Measurements from ENCODE around the gene ARHGAP26.

Gene ARHGAP26

DNA sequence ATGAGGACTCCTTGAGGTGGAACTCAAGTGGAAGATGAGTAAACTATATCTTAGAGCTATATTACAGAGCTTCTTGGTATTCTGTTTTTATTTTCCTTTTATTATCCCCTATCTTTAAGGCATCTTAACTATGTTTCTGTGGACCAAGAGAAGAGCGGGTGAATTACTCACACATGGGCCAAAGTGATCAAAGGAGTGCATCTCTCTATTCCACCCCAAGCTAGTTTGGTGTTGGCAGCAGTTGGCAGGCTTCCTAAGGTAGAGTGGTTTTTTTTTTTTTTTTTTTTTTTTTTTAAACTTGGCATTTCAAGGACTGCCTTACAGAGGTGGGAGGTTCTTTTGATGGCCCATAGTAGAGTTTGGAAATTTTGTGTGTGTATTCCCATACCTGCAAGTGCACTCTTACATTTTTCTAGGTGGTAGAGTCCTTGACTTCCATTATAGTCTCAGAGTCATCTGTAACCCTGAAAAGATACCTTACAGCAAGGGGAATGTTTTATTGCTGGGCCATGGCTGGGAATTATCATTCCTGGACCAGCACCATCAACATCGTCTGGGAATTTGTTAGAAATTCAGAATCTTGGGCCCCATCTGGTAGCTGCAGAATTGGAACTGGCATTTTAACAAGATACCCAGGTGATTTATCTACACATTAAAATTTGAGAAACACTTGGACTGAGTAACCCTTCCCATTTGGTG, 51.0 kb downstream of the ARHGAP26 start:
- TF ChIP-seq, protein P1, sequence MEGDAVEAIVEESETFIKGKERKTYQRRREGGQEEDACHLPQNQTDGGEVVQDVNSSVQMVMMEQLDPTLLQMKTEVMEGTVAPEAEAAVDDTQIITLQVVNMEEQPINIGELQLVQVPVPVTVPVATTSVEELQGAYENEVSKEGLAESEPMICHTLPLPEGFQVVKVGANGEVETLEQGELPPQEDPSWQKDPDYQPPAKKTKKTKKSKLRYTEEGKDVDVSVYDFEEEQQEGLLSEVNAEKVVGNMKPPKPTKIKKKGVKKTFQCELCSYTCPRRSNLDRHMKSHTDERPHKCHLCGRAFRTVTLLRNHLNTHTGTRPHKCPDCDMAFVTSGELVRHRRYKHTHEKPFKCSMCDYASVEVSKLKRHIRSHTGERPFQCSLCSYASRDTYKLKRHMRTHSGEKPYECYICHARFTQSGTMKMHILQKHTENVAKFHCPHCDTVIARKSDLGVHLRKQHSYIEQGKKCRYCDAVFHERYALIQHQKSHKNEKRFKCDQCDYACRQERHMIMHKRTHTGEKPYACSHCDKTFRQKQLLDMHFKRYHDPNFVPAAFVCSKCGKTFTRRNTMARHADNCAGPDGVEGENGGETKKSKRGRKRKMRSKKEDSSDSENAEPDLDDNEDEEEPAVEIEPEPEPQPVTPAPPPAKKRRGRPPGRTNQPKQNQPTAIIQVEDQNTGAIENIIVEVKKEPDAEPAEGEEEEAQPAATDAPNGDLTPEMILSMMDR (IDR thresholded peaks at IDR 0.05; ENCODE audit: low read depth, low read length, missing control alignments): no peak
- no peak for DNase-seq (ENCODE audit: extremely low read depth, low read depth)
- no peak overlapping the region for H3K4me3 ChIP-seq (replicated peaks; ENCODE audit: low read depth, low read length)

DNA sequence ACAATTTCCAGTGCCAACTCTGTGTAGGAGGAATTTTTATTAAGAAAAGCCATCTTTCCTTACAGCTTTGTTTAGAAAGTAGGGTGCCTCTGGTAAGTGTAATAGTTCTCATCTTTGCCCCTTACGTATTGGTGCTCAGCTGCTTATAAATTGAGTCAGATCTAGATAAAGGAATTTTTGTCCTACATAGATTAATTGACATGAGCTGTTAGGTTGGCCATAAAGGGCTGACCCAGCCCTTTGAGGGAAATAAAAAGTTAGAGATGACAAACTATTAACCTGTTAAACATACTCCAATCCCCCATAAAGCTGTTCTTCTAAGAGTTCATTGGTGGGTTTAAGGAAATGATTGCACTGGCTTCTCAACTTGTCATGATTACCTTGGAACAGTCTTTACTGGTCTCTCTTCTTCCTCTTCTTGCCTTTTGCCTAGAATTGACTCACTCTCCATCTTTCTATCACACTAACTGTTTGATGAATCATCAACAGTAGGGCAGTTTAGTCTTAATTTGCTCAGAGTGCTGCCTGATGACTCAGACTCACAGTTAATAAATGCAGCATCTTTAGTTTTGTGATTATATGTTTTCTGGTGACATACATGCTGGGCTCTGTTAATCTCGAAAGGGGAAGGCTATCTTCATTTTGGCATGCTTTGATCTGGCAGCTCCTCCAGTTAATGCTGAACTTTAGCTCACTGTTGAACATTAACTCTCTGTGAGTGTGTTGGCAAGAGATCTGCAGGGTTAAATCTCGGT, 51.7 kb downstream of the ARHGAP26 start:
- DNase-seq (ENCODE audit: extremely low read depth, low read depth): peak; percentile 40
- TF ChIP-seq, protein P1 (IDR thresholded peaks at IDR 0.05; ENCODE audit: low read depth, low read length, missing control alignments): no peak

DNA sequence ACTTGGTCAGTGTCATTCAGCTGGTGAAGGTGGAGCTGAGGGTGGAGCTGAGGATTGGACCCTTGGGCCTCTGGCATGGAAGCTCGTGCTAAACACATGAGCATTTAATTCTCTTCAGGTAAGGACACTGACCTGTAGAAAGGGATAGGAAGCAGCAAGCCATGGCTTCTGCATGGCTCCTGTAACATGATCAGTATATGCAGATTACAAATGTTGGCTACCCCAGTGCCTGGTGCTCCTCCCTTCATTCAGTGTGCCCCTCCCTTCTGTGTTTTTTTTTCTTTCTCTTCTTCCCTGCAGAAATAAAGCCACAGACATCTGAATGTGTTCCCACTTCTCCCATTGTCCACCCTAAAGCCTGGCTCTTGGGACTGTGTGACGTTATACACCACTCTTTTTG, 52.9 kb downstream of the ARHGAP26 start:
- H3K4me3 ChIP-seq (replicated peaks; ENCODE audit: low read depth, low read length): no peak overlapping the region
- no peak for DNase-seq (ENCODE audit: extremely low read depth, low read depth)
- TF ChIP-seq, protein P1 (IDR thresholded peaks at IDR 0.05; ENCODE audit: low read depth, low read length, missing control alignments): no peak

More for the DNA sequence above, 51.7 kb downstream of the ARHGAP26 start:
- H3K4me3 ChIP-seq (replicated peaks; ENCODE audit: low read depth, low read length): no peak overlapping the region

DNA sequence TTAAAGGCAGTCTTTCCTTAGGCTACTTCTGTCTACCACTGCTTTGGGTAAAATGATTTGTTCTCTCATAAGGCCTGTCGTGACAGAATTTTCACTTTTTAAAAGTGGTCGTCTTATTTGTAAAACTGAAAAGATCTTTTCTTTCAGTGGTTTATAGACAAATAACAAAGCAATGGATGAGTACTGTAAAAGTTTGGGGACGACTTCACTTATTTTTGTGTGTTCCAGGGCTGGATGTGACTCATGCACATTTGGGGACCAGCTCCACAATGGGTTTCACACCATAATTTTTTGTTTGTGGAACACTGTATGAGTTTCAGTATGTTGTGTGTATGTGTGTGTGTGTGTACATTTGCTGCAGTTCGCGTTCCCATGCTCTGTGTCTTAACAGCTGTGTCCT, 53.6 kb downstream of the ARHGAP26 start:
- no peak overlapping the region for H3K4me3 ChIP-seq (replicated peaks; ENCODE audit: low read depth, low read length)
- DNase-seq (ENCODE audit: extremely low read depth, low read depth): no peak
- TF ChIP-seq, protein P1 (IDR thresholded peaks at IDR 0.05; ENCODE audit: low read depth, low read length, missing control alignments): no peak

DNA sequence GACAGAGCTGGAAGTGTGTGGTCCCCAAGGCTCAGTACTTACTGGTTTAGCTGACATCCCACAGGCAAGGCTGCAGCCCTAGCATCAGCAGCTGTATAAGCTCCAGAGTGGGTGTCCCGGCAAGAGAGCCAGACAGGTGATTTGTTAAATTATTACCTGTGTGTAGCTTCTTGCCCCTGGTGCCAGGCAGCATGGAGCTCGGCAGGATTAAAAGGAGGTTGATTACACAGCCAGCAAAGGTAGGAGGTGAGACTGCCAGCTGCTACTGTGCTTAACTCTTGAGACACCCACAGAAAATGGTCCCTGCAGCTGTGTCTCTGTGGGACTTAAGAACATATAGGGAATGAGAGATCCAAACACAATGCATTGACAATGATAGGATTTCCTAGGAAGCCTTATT, 54.2 kb downstream of the ARHGAP26 start:
- TF ChIP-seq, protein P1 (IDR thresholded peaks at IDR 0.05; ENCODE audit: low read depth, low read length, missing control alignments): no peak
- no peak for DNase-seq (ENCODE audit: extremely low read depth, low read depth)
- no peak overlapping the region for H3K4me3 ChIP-seq (replicated peaks; ENCODE audit: low read depth, low read length)

DNA sequence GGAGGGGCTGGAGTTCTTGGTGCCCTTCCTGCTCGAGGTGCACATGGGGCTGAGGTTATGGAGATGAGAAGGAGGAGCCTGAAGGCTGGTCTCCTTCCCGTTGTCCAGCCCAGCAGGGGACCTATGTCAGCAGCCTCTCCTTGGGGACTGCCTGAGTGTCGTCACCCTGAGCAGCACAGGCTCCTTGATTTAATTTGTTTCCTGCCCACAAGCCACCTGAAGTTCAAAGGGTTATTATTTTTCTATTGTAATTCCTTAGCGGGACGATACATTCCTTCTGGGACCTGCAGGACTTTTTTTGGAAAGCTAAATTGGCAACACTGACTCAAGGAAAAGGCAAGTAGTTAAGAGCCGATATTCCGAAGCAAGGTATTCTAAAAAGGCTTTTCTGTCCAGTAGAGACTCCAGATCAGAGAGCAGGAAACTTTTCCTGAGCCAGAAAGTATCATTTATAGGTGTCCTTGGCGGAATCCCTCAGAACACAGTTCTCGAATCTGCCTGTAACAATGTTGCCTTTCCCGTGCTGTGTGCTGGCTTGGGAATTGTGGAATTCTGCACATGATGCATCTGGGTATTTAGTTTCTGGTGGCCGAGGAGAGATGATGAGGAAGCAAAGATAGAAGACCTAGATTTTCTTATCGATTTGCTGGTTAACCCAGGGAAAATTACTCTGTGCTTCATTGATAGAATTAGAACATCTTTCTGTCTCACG, 55.4 kb downstream of the ARHGAP26 start:
- TF ChIP-seq, protein P1 (IDR thresholded peaks at IDR 0.05; ENCODE audit: low read depth, low read length, missing control alignments): no peak
- no peak for DNase-seq (ENCODE audit: extremely low read depth, low read depth)
- no peak overlapping the region for H3K4me3 ChIP-seq (replicated peaks; ENCODE audit: low read depth, low read length)

Data from HFF-Myc (cell line).